WTC11 (cell line): ENCODE results near the gene TANGO2. TPM values are rescaled to one million over a fixed set of nuclear protein-coding genes. Genes with fewer than 3 reads are reported as not detected.

Experiments
- ATAC-seq: fragments of 200-7000 bp; cut with Tn5 transposase; 2 replicates; pipeline ENCODE4 v1.10.0; 2021; ENCODE audit warnings: mild to moderate bottlenecking, moderate library complexity
- CTCF ChIA-PET: fragments of 300-600 bp; sonication (Branson Sonifier 250); formaldehyde crosslinking; loops from one replicate; lab custom pipeline; 2021; ENCODE audit warnings: antibody characterized with exemption; lab: Charles Lee
- POLR2A ChIA-PET: fragments of 350-600 bp; sonication (Branson Sonifier 250); formaldehyde crosslinking; loops from one replicate; lab custom pipeline; 2021; ENCODE audit warnings: antibody characterized with exemption; lab: Charles Lee
- DNase-seq: peaks from one replicate; pipeline ENCODE4 v3.0.0; 2021; ENCODE audit warnings: low spot score
- H3K27ac Mint-ChIP-seq: 2 replicates; pipeline ENCODE4 v1.8.0; 2021; ENCODE audit warnings: mixed read lengths
- H3K27me3 Mint-ChIP-seq: 2 replicates; pipeline ENCODE4 v1.8.0; 2021; ENCODE audit warnings: low read depth, mild to moderate bottlenecking, moderate library complexity, mixed read lengths
- H3K36me3 Mint-ChIP-seq: 2 replicates; pipeline ENCODE4 v1.8.0; 2021; ENCODE audit warnings: mixed read lengths
- H3K4me1 Mint-ChIP-seq: 2 replicates; pipeline ENCODE4 v1.8.0; 2022; ENCODE audit warnings: mixed read lengths
- H3K4me3 Mint-ChIP-seq: 2 replicates; pipeline ENCODE4 v1.8.0; 2021; ENCODE audit warnings: mild to moderate bottlenecking, moderate library complexity, mixed read lengths
- H3K9me3 Mint-ChIP-seq: 2 replicates; pipeline ENCODE4 v1.8.0; 2021; ENCODE audit warnings: mixed read lengths
- ATF1 ChIP-seq: sonication (generic); formaldehyde crosslinking; IDR thresholded peaks from 2 replicates; pipeline ENCODE4 v1.8.1; 2023; ENCODE audit warnings: mild to moderate bottlenecking, moderate library complexity, missing genetic modification reagents
- ELF4 ChIP-seq: sonication (generic); formaldehyde crosslinking; IDR thresholded peaks from 2 replicates; pipeline ENCODE4 v1.8.1; 2022; ENCODE audit warnings: low read depth, mild to moderate bottlenecking, moderate library complexity, missing genetic modification reagents
- ETV6 ChIP-seq: sonication (generic); formaldehyde crosslinking; IDR thresholded peaks from 2 replicates; pipeline ENCODE4 v1.8.1; 2022; ENCODE audit warnings: mild to moderate bottlenecking, missing genetic modification reagents
- GABPB1 ChIP-seq: sonication (generic); formaldehyde crosslinking; IDR thresholded peaks from 2 replicates; pipeline ENCODE4 v1.8.1; 2023; ENCODE audit warnings: mild to moderate bottlenecking, missing genetic modification reagents
- GRHL2 ChIP-seq: fragments of 250-450 bp; sonication (Bioruptor Pico); IDR thresholded peaks from 2 replicates; pipeline ENCODE4 v1.8.0; 2022; ENCODE audit warnings: mild to moderate bottlenecking, moderate library complexity; ENCODE audit not compliant: insufficient replicate concordance, severe bottlenecking
- GTF2I ChIP-seq: fragments of 250-450 bp; sonication (Bioruptor Pico); conservative IDR thresholded peaks from 2 replicates; pipeline ENCODE4 v1.4.0; 2021; ENCODE audit warnings: mild to moderate bottlenecking
- NFE2L1 ChIP-seq: sonication (generic); formaldehyde crosslinking; IDR thresholded peaks from 2 replicates; pipeline ENCODE4 v1.8.1; 2023; ENCODE audit warnings: missing genetic modification reagents
- NR1H2 ChIP-seq: sonication (generic); formaldehyde crosslinking; IDR thresholded peaks from 2 replicates; pipeline ENCODE4 v1.9.0; 2021; ENCODE audit warnings: mild to moderate bottlenecking, moderate library complexity, missing genetic modification reagents
- NR3C1 ChIP-seq: sonication (generic); formaldehyde crosslinking; conservative IDR thresholded peaks from 2 replicates; pipeline ENCODE4 v1.8.1; 2023; ENCODE audit warnings: low read depth, mild to moderate bottlenecking, missing genetic modification reagents
- SMAD3 ChIP-seq: sonication (generic); formaldehyde crosslinking; IDR thresholded peaks from 2 replicates; pipeline ENCODE4 v1.8.0; 2022; ENCODE audit warnings: missing genetic modification reagents, mild to moderate bottlenecking, borderline replicate concordance
- TEAD1 ChIP-seq: sonication (generic); formaldehyde crosslinking; IDR thresholded peaks from 2 replicates; pipeline ENCODE4 v1.8.0; 2022; ENCODE audit warnings: mild to moderate bottlenecking, missing genetic modification reagents
- TEAD4 ChIP-seq: sonication (generic); formaldehyde crosslinking; IDR thresholded peaks from 2 replicates; pipeline ENCODE4 v1.8.0; 2022; ENCODE audit warnings: mild to moderate bottlenecking, missing genetic modification reagents
- ZBTB21 ChIP-seq: sonication (generic); formaldehyde crosslinking; IDR thresholded peaks from 2 replicates; pipeline ENCODE4 v1.8.1; 2023; ENCODE audit warnings: mild to moderate bottlenecking, missing genetic modification reagents, borderline replicate concordance
- ZNF232 ChIP-seq: sonication (generic); formaldehyde crosslinking; IDR thresholded peaks from 2 replicates; pipeline ENCODE4 v1.8.0; 2022; ENCODE audit warnings: mild to moderate bottlenecking, missing genetic modification reagents
- total RNA-seq: library from RNA; stranded (reverse); gene quantifications from 3 replicates; pipeline ENCODE4 v1.2.3, GENCODE V29; 2021
- TF ChIP-seq, protein P1 (sequence below): sonication (generic); formaldehyde crosslinking; conservative IDR thresholded peaks from 2 replicates; pipeline ENCODE4 v1.8.1; 2023; ENCODE audit warnings: mild to moderate bottlenecking, low read depth, missing genetic modification reagents, moderate library complexity
- TF ChIP-seq, protein P2 (sequence below): fragments of 250-450 bp; sonication (Bioruptor Pico); IDR thresholded peaks from 2 replicates; pipeline ENCODE4 v1.8.0; 2021; ENCODE audit warnings: mild to moderate bottlenecking
- TF ChIP-seq, protein P3 (sequence below): sonication (generic); formaldehyde crosslinking; IDR thresholded peaks from 2 replicates; pipeline ENCODE4 v1.8.0; 2022; ENCODE audit warnings: mild to moderate bottlenecking, missing genetic modification reagents
- TF ChIP-seq, protein P4 (sequence below): fragments of 250-450 bp; sonication (Bioruptor Pico); IDR thresholded peaks from 2 replicates; pipeline ENCODE4 v1.9.0; 2021; ENCODE audit warnings: mild to moderate bottlenecking
- TF ChIP-seq, protein P5 (sequence below): sonication (generic); formaldehyde crosslinking; IDR thresholded peaks from 2 replicates; pipeline ENCODE4 v1.8.0; 2022; ENCODE audit warnings: mild to moderate bottlenecking, missing genetic modification reagents
- TF ChIP-seq, protein P6 (sequence below): fragments of 250-450 bp; sonication (Bioruptor Pico); IDR thresholded peaks from 2 replicates; pipeline ENCODE4 v1.9.0; 2021; ENCODE audit warnings: mild to moderate bottlenecking
- TF ChIP-seq, protein P7 (sequence below): sonication (generic); formaldehyde crosslinking; conservative IDR thresholded peaks from 2 replicates; pipeline ENCODE4 v1.8.1; 2022; ENCODE audit warnings: mild to moderate bottlenecking, missing genetic modification reagents

TANGO2 gene
- total RNA-seq, 1 experiment from 2014 or later = 14.8 TPM

DNA sequence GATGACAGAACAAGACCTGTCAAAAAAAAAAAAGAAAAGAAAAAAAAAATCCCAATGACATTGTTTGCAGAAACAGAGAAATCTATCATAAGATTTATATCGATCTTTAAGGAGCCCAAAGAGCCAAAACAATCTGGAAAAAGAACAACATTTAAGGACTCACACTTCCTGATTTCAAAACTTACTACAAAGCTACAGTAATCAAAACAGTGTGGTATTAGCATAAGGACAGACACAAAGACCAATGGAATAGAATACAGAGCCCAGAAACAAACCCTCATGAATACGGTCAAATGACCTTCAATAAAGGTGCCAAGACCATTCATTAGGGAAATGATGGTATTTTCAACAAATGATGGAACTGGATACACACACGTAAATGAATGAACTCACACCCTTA lies 16.4 kb upstream of the TANGO2 start:
- ChIA-PET CTCF (no interaction called here), POLR2A (no interaction called here)

DNA sequence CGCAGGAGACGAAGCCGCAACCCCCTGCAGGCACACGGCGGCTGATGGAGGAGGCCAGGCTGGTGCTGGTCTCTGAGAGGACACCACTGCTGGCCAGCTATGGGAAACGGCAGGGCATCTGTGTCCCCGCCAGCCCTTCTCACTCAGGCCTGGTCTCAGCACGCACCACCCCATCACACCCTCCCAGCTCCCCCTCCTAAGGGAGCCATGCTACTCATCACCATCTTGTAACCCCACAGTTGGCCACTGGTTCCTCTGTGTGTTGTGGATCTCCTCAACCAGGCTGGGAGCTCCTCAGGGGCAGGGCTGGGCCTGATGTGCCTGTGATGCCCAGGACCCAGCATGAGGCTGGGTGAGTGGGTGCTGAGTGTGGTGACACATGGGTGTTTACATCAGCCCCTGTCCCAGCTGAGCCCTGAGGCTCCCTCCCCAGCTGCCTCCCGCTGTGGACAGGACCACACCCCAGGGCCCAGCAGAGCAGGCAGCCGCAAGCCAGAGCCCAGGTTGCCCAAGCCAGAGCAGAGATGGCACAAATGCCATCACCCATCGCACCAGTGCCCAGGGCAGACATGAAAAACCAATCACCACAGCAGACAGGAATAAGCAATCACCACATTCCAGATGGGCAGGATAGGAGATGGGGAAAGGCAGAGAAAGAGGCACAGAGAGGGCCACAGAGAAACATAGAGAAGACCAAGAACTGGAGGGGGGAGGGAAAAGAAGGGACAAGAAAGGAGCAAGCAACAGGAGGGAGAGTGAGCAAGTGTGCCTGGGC lies 12.5 kb upstream of the TANGO2 start:
- ChIA-PET CTCF (interaction anchor here (1.8 kb wide), 1 partner anchor 34 kb away, joined by 4 read pairs; no protein-coding TSS in a partner anchor), POLR2A (no interaction called here)
- H3K27me3 Mint-ChIP-seq = no peaks in the 10 kb centered on the region
- no peak overlapping the region for H3K4me3 Mint-ChIP-seq
- ATAC-seq (no peak), DNase-seq (no peak)
- H3K27ac Mint-ChIP-seq = no peak overlapping the region
- H3K4me1 Mint-ChIP-seq = 0 out of 2 replicates have a peak, but pooled peaks cover 4% of the 10 kb centered on the region
- peaks cover 21% of the 10 kb centered on the region for H3K36me3 Mint-ChIP-seq
- peaks cover 21% of the 10 kb centered on the region for H3K9me3 Mint-ChIP-seq
- no peak for TF ChIP-seq GRHL2 (CRISPR knock-in tag)
- TF ChIP-seq, protein P1, sequence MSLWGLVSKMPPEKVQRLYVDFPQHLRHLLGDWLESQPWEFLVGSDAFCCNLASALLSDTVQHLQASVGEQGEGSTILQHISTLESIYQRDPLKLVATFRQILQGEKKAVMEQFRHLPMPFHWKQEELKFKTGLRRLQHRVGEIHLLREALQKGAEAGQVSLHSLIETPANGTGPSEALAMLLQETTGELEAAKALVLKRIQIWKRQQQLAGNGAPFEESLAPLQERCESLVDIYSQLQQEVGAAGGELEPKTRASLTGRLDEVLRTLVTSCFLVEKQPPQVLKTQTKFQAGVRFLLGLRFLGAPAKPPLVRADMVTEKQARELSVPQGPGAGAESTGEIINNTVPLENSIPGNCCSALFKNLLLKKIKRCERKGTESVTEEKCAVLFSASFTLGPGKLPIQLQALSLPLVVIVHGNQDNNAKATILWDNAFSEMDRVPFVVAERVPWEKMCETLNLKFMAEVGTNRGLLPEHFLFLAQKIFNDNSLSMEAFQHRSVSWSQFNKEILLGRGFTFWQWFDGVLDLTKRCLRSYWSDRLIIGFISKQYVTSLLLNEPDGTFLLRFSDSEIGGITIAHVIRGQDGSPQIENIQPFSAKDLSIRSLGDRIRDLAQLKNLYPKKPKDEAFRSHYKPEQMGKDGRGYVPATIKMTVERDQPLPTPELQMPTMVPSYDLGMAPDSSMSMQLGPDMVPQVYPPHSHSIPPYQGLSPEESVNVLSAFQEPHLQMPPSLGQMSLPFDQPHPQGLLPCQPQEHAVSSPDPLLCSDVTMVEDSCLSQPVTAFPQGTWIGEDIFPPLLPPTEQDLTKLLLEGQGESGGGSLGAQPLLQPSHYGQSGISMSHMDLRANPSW (CRISPR knock-in tag) = no peak
- TF ChIP-seq, protein P2, sequence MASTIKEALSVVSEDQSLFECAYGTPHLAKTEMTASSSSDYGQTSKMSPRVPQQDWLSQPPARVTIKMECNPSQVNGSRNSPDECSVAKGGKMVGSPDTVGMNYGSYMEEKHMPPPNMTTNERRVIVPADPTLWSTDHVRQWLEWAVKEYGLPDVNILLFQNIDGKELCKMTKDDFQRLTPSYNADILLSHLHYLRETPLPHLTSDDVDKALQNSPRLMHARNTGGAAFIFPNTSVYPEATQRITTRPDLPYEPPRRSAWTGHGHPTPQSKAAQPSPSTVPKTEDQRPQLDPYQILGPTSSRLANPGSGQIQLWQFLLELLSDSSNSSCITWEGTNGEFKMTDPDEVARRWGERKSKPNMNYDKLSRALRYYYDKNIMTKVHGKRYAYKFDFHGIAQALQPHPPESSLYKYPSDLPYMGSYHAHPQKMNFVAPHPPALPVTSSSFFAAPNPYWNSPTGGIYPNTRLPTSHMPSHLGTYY = no peak
- TF ChIP-seq, protein P3, sequence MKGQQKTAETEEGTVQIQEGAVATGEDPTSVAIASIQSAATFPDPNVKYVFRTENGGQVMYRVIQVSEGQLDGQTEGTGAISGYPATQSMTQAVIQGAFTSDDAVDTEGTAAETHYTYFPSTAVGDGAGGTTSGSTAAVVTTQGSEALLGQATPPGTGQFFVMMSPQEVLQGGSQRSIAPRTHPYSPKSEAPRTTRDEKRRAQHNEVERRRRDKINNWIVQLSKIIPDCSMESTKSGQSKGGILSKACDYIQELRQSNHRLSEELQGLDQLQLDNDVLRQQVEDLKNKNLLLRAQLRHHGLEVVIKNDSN = no peak
- TF ChIP-seq, protein P4, sequence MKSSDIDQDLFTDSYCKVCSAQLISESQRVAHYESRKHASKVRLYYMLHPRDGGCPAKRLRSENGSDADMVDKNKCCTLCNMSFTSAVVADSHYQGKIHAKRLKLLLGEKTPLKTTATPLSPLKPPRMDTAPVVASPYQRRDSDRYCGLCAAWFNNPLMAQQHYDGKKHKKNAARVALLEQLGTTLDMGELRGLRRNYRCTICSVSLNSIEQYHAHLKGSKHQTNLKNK (CRISPR knock-in tag) = no peak
- TF ChIP-seq NR3C1 (CRISPR knock-in tag) = no peak
- no peak for TF ChIP-seq GTF2I (CRISPR knock-in tag)
- TF ChIP-seq TEAD4 (CRISPR knock-in tag) = no peak
- TF ChIP-seq ZNF232 = no peak
- no peak for TF ChIP-seq TEAD1 (CRISPR knock-in tag)
- no peak for TF ChIP-seq NR1H2 (CRISPR knock-in tag)

More for the DNA sequence above, 16.4 kb upstream of the TANGO2 start:
- Mint-ChIP-seq H3K9me3 (peaks cover 27% of the 10 kb centered on the region), H3K27ac (no peak overlapping the region), H3K36me3 (peaks cover 27% of the 10 kb centered on the region), H3K27me3 (no peaks in the 10 kb centered on the region), H3K4me1 (peaks cover 21% of the 10 kb centered on the region), H3K4me3 (no peak overlapping the region)
- no peak for TF ChIP-seq NFE2L1 (CRISPR knock-in tag)
- TF ChIP-seq, protein P3 = no peak
- TF ChIP-seq ELF4 (CRISPR knock-in tag) = no peak
- TF ChIP-seq GABPB1 (CRISPR knock-in tag) = no peak
- TF ChIP-seq, protein P5, sequence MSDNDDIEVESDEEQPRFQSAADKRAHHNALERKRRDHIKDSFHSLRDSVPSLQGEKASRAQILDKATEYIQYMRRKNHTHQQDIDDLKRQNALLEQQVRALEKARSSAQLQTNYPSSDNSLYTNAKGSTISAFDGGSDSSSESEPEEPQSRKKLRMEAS (CRISPR knock-in tag) = no peak
- no peak for TF ChIP-seq SMAD3 (CRISPR knock-in tag)
- no peak for TF ChIP-seq ETV6
- TF ChIP-seq, protein P6, sequence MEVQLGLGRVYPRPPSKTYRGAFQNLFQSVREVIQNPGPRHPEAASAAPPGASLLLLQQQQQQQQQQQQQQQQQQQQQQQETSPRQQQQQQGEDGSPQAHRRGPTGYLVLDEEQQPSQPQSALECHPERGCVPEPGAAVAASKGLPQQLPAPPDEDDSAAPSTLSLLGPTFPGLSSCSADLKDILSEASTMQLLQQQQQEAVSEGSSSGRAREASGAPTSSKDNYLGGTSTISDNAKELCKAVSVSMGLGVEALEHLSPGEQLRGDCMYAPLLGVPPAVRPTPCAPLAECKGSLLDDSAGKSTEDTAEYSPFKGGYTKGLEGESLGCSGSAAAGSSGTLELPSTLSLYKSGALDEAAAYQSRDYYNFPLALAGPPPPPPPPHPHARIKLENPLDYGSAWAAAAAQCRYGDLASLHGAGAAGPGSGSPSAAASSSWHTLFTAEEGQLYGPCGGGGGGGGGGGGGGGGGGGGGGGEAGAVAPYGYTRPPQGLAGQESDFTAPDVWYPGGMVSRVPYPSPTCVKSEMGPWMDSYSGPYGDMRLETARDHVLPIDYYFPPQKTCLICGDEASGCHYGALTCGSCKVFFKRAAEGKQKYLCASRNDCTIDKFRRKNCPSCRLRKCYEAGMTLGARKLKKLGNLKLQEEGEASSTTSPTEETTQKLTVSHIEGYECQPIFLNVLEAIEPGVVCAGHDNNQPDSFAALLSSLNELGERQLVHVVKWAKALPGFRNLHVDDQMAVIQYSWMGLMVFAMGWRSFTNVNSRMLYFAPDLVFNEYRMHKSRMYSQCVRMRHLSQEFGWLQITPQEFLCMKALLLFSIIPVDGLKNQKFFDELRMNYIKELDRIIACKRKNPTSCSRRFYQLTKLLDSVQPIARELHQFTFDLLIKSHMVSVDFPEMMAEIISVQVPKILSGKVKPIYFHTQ (CRISPR knock-in tag) = no peak
- no peak for TF ChIP-seq ATF1
- TF ChIP-seq ZBTB21 = no peak
- TF ChIP-seq, protein P7, sequence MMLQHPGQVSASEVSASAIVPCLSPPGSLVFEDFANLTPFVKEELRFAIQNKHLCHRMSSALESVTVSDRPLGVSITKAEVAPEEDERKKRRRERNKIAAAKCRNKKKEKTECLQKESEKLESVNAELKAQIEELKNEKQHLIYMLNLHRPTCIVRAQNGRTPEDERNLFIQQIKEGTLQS (CRISPR knock-in tag) = no peak
- TF ChIP-seq GRHL2 (CRISPR knock-in tag) = no peak
- no peak for TF ChIP-seq TEAD4 (CRISPR knock-in tag)
- TF ChIP-seq, protein P1 (CRISPR knock-in tag) = no peak
- ATAC-seq = no peak
- DNase-seq = no peak
